ENCODE data around the gene CDS2. TPM values are rescaled to one million over a fixed set of nuclear protein-coding genes. Genes with fewer than 3 reads are reported as not detected.
A peak's percentile ranks its signal among the peaks of the same experiment; 100 is the strongest.

CDS2 gene
- polyA plus RNA-seq, 1 donor = 35.9 TPM

DNA sequence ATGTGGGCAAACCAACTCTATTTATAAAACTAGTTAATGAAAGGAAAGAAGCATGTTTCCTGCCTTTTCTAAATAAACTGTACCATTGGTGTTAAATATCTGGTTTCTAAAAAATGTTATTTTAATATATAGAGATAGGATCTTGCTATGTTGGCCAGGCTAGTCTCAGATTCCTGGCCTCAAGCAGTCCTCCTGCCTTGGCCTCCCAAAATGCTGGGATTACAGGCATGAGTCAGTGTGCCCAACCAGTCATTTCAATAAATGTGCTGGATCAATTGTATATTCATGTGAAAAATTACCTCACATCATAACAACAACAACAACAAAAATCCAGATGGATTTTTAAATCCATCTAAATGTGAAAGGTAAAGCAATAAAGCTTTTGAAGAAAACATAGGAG is 80.3 kb downstream of the CDS2 start:
- DNase-seq = no peak

DNA sequence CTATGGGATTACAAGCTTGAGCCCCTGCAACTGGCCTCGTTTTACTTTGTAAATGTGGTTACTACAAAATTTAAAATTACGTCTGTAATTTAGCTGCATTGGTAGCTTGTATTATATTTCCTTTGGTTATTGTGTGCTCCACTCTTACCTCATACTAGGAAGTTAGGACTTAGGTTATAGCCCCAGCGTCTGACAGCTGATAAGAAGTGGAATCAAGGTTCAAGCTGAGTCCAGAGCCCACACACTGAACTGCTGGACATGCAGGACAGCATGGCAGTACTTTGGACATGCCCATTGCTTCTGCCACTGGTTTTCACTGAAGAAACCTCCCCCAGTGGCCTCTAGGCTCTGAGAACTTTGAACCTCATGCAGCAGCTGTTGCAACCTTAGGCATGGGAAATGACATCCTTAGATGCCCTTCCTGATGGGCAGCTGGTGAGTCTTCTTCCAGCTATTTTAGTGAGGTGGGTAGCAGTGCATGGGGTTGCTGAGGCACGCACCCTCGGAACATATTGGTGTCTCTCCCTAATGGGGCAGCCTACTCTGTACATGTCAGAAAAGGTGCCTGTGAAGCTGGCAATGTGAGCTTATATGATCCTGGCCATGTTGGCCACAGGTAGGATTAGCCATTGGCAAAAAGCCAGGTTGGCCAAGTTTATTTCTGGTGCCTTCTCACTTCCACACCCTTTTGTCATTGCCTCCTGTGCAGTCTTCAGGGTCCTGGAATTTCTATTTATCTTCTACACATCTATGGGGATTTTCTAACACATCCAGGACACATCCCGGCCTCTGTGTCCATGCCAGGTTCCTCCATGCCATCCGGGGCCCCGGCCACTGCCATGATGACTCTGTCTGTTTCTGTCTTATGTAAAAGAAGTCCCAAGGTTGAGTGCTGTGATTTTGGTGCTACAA is 85.3 kb downstream of the CDS2 start:
- no peak for DNase-seq

DNA sequence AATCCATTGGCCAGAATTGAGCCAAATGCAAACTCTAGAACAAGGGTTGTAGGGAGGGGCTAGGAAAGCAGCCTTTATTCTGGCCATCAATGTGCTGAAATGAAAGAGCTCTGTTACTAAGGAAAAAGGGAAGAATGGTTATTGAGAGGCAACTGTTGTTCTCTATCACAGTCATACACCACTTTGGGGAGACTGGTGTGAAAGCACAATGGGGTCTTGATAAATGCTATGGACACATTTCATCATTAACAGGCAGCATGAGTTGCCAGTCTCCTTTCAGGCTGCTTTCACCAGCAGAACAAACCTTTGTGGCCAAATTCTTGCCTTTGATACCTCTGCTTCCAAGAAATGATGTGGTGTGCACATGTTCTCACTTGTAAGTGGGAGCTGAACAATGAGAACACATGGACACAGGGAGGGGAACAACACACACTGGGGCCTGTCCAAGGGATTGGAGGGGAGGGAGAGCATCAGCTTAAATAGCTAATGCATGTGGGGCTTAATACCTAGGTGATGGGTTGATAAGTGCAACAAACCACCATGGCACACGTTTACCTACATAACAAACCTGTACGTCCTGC is 86.2 kb downstream of the CDS2 start:
- no peak for DNase-seq

DNA sequence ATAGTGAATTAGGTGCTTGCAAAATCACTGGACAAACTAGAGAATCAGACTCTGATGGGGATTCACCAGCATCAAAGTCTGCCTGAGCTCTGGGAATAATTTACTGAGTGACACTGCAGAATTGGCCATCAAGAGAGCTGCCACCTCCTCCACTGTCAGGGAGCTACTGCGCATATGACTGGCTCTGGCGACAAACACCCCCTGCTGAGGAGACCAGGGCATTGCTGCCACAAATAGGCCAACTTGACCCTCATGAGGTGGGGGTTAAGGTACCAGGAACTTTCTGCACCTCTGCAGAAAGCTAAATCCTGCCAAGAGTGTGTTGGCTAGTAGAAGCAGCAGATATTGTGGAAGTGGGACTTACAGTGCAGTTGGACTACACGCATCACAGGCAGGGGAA is 88.0 kb downstream of the CDS2 start:
- DNase-seq = no peak

DNA sequence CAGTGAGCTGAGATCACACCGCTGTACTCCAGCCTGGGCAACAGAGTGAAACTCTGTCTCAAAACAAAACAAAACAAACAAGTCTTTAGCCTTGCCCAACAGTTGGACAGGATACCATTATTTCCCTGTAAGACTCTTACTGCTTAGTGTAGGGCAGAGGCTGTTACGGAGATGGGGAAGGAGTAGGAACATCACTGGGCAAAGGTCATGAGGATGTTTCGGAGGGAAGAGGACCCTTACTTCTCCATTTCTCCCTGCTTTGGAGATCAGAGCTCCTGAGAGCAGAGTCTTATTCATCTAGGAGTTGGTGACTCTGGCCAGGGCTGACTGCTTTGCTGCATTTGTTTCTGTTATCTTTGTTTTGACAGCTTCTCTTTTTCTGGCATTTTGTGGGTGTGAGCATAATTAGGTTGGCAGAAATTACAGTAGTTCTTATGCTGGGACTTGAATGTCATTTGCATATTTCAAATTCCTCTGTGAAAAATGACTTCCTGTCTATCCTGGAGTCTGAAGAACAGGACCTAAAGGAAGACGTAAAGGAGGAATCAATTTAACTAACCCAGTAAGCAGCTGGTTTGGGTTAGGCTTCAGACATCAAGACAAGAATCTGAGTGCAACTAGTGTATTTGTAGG is 89.0 kb downstream of the CDS2 start:
- DNase-seq = no peak

DNA sequence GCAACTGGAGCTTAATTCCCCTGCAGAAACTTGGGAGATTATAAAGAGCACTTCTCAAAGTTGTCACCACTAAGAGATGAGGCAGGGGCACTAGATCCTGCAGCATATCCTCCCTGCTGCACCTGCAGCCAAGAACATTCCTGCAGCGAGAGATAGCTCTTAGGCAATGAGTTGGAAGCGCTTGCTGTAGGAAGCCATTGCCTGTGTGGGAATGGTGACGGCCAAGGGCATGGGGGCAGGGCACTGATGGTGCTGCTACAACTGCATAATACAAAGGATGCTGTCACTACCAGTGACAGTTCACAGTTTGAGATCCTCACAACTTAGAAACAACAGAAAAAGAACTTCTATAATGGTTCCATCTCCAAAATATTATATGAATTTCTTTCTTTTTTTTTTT is 89.9 kb downstream of the CDS2 start:
- no peak for DNase-seq

DNA sequence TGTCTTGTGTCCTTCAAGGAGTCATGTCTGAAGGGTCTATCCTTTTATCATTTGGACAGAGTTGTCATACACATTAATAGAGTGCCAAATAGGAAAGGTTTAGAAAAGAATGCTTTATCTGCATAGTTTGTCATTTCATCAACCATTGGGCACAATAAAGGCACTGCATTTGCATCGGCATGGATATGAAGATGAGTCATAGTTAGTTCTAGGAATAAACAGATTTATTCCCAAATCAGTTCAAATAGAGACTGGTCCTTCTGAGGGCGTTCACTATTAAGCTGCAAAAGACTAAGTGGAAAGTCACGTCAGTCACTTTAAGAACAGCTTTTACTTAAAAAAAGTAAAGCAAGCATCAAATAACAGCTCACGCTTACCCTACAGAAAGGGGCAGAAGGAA is 90.8 kb downstream of the CDS2 start:
- DNase-seq = no peak

DNA sequence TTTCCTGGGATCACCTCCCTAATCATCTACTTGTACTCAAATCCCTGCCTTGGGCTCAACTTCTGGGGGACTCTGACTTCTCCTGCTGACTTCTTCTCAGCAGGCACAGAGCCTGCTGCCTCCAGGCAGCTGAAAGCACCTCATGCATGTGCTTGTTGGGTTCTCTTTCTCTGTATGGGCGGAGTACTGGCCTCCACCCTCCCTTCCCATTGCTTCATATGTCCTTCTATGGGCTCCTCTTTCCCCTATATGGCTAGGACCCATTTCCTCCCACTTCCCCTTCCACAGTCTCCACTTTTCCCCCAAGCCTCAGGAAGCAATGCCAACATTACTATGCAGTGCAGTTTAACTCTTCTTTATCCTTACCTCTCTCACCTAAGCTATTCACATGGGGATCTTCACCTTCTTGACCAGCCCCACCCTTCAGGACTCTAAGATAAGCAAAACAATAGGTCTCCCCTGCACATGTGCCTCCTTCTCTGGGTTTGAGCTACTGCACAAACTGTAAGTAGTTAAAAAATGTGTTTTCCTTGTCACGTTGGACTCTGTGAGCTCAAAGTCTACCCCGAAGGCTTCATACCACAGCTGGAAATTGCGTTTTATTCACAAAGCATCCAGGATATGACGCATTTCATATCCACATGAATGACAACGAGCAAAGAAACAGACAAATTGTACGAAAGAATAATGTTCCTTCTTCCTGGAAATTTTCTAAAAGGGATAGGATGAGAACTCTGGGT is 93.7 kb downstream of the CDS2 start:
- DNase-seq = no peak

DNA sequence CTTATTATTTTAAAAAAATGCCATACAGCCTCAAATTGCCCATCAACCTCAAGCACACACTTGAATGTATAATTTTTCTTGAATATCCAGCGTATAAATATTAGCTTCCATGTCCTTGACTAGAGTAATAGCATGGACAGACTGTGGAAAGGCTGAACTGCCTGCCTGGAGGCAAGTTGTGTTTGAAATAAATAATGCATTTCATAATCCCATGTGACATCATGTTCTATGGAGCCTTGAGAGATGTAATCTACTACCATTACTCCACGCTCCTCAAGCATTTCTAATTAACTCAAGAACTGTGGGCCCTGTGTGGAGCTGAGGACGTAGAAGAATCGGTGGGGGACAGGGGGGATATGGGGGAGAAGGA is 94.2 kb downstream of the CDS2 start:
- DNase-seq = no peak

DNA sequence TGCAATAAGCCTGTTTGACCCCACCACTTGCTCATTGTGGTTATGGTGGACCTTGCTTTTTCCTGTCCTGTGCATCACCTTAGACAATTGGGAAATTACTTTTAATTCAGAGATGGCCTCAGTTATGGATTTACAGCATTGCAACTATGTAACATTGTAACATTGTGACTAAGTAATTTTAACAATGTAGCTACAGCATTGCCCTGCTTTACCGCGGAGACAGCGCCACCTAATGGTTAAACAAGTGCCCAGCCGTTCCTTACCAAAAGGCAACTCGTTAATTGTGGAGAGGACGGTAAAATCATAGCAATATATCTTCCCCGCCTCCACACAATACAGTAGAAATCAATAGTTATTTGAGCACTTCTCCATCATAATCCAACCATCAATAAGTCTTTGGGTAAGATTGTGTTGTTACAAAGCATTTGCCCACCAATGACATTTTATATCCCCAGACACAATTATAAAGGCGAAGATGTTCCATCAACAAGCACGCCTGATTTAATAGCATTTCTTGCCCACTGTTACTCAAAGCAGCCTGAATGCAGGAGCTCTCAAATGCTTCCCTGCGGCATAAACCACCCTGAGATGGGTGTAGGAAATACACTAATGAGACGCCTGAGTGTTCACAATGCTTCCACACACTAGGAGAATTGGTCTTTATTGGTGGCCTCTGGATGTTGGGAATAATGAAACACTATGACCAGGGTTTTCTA is 96.3 kb downstream of the CDS2 start:
- peak; percentile 35 for DNase-seq

DNA sequence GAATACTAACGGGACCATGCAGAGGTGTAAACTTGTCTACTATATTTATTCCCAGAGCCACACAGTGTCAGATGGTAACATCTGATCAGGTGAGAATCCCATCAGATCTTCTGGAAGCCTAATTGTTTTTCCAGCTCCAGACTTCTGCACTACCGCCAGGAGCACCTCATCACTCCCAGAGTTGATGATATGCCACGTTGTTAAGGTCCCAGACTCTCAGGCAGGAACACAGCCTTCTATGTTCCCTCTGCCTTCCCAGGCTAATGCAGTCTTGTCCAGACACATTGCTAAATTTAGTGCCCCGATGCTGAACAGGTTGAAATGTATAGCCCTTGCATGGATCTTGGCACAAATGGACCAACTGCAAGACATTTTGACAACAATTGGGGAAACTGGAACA is 103.7 kb downstream of the CDS2 start:
- no peak for DNase-seq

DNA sequence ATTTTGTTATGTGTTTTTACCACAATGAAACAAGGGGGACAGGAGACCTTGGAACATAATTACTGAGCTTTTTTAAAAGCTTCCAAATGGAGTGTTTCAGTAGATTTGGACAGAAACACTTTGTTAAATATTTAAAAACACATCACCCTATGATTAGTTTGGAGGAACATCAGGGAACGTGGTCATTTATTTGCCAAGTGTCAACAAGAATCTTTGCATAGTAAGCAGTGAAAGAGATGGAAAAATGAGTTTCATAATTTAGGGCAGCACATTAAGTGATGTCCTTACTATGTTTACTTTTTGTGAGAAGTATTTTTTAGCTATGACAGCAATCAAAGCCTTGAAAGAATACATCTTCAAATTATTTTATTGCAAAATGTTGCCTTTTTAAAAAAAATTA is 107.3 kb downstream of the CDS2 start:
- DNase-seq = no peak

DNA sequence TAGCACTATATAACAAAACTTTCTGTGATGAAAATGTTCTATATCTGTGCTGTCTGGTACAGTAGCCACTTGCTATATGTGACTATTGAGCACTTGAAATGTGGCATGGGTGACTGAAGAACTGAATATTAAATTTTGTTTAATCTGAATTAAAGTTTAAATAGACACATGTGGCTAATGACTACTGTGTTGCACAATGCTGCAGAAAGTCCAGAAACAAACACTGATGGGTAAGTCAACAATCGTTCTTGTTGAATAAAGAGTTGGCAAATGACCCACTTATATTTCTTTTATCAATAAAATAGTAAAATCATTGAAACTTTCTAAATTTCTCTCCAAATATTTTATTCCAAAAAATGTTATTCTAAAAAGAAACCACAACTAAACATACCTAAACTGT is 108.2 kb downstream of the CDS2 start:
- no peak for DNase-seq

Other genes with a start within 250 kb of the CDS2 start
- gene SLC23A2, start 125.5 kb upstream of the CDS2 start, polyA plus RNA-seq (ENCODE audit: insufficient read length) = 25.9 TPM
- gene TMEM230, start 13.9 kb upstream of the CDS2 start, polyA plus RNA-seq (ENCODE audit: insufficient read length) = 133 TPM
- gene PCNA, start 7.0 kb upstream of the CDS2 start, polyA plus RNA-seq (ENCODE audit: insufficient read length) = 206 TPM
- gene PROKR2, start 189.9 kb downstream of the CDS2 start, polyA plus RNA-seq (ENCODE audit: insufficient read length) = not detected